ENCODE measurements around the gene SLN. TPM values are rescaled to one million over a fixed set of nuclear protein-coding genes. Genes with fewer than 3 reads are reported as not detected.

The SLN gene
- polyA plus RNA-seq, 1 experiment, result not detected

- H3K36me3 ChIP-seq (ENCODE audit: control insufficient read depth, insufficient read depth, low read length), result no peaks in the 10 kb centered on the region
- TF ChIP-seq, protein P1, sequence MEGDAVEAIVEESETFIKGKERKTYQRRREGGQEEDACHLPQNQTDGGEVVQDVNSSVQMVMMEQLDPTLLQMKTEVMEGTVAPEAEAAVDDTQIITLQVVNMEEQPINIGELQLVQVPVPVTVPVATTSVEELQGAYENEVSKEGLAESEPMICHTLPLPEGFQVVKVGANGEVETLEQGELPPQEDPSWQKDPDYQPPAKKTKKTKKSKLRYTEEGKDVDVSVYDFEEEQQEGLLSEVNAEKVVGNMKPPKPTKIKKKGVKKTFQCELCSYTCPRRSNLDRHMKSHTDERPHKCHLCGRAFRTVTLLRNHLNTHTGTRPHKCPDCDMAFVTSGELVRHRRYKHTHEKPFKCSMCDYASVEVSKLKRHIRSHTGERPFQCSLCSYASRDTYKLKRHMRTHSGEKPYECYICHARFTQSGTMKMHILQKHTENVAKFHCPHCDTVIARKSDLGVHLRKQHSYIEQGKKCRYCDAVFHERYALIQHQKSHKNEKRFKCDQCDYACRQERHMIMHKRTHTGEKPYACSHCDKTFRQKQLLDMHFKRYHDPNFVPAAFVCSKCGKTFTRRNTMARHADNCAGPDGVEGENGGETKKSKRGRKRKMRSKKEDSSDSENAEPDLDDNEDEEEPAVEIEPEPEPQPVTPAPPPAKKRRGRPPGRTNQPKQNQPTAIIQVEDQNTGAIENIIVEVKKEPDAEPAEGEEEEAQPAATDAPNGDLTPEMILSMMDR (IDR thresholded peaks at IDR 0.05; ENCODE audit: insufficient read depth, low read depth, low read length), result no peak
- no peak overlapping the region for H3K4me3 ChIP-seq (ENCODE audit: low read depth, low read length)
- ChIA-PET CTCF (no interaction called here), POLR2A (no interaction called here)
- no peaks in the 10 kb centered on the region for H3K27me3 ChIP-seq (ENCODE audit: control insufficient read depth, insufficient read depth, low read length)
- no peak for DNase-seq (ENCODE audit: low read depth)
Measured at GRCh38 chr11:107704451-107704850, 7.4 kb downstream of the SLN start.

DNA sequence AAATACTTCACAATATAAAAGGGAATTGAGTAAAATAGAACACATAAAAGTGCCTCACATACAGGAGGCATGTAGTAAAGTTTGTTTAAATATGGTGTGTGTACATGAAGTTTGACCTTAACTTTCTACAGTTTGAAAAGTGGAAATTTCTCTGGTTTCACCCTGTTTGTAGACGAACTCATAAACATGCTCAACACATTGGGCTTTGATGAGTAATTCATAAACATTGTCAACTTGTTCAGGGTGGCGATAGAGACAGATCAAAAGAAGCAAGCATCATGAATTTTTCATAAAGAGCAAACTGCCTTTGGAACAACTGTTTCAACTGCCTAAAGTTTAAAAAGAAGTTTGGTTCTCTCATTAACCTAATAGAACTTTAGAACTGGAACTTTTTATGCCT, 9.1 kb downstream of the SLN start:
- no peaks in the 10 kb centered on the region for H3K36me3 ChIP-seq (ENCODE audit: control insufficient read depth, insufficient read depth, low read length)
- no peak overlapping the region for H3K4me3 ChIP-seq (ENCODE audit: low read depth, low read length)
- no peaks in the 10 kb centered on the region for H3K27me3 ChIP-seq (ENCODE audit: control insufficient read depth, insufficient read depth, low read length)
- ChIA-PET CTCF (no interaction called here), POLR2A (no interaction called here)
- no peak for DNase-seq (ENCODE audit: low read depth)
- TF ChIP-seq, protein P1 (IDR thresholded peaks at IDR 0.05; ENCODE audit: insufficient read depth, low read depth, low read length), result no peak

DNA sequence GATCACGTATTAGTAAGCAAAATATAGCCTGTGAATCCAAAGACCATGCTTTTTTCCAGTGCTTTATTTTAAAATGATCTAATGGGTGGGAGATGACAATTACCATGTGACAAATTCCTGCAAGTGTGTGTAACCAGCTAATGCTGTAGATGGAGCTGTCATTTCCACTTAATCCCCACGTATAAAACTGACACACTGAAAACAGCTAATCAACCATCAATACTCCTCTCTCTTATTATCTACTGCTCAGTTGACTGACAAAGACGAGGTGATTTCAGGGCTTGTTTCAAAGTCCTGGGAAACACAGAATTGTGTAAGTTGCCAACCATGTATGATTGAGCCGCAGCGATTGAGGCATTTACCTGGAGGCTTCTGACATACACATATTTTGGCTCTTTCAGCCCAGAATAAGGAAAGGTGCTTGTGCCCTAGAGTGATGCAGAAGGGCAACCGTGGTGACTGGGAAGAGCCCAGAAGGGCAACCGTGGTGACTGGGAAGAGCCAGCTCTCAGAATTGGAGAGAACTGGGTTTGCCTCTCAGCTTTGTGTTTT, 9.7 kb downstream of the SLN start:
- Histone ChIP-seq H3K36me3 (ENCODE audit: control insufficient read depth, insufficient read depth, low read length) (no peaks in the 10 kb centered on the region), H3K27me3 (ENCODE audit: control insufficient read depth, insufficient read depth, low read length) (no peaks in the 10 kb centered on the region), H3K4me3 (ENCODE audit: low read depth, low read length) (no peak overlapping the region)
- ChIA-PET CTCF (no interaction called here), POLR2A (no interaction called here)
- DNase-seq (ENCODE audit: low read depth), result no peak
- TF ChIP-seq, protein P1 (IDR thresholded peaks at IDR 0.05; ENCODE audit: insufficient read depth, low read depth, low read length), result no peak

DNA sequence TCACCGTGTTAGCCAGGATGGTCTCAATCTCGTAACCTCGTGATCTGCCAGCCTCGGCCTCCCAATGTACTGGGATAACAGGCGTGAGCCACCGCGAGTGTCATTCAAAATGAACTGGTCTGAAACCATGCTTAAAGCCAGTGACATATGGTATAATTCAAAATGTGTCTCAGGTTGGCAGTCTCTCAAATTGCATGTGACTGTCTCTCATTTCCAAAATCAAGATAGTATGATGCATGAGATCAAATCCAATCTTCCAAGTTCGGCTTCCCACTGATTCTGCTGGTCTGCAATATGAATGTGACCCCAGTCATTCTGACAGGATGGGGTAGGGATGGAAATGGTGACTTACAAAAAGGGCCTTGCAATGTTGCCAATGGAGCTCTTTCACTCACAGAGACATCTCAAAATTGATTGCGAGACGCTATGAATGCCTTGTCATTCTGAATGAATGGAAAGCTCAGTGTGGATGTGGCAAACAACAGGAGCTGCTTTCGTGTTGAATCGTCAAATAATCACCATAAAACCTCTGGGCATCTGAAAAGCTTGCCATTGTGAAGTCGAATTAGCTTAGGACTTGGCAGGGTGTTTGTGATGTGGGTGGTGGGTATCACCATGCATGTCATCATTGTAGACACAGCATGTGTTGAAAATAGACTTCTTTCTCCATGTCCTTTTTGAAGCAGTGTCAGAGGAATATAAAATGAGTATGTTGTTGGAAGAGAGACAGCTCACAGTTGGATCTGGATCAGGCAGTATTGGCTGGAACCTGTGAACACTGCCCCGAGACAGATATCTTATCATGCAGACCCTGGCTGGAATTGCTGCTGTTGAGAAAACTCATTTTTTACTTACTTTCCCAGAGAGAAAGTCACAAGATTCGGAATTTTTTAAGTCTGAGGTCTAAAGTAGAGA, 12.2 kb downstream of the SLN start:
- DNase-seq (ENCODE audit: low read depth), result no peak
- Histone ChIP-seq H3K36me3 (ENCODE audit: control insufficient read depth, insufficient read depth, low read length) (no peaks in the 10 kb centered on the region), H3K27me3 (ENCODE audit: control insufficient read depth, insufficient read depth, low read length) (no peaks in the 10 kb centered on the region), H3K4me3 (ENCODE audit: low read depth, low read length) (no peak overlapping the region)
- ChIA-PET POLR2A (no interaction called here), CTCF (no interaction called here)
- TF ChIP-seq, protein P1 (IDR thresholded peaks at IDR 0.05; ENCODE audit: insufficient read depth, low read depth, low read length), result no peak

DNA sequence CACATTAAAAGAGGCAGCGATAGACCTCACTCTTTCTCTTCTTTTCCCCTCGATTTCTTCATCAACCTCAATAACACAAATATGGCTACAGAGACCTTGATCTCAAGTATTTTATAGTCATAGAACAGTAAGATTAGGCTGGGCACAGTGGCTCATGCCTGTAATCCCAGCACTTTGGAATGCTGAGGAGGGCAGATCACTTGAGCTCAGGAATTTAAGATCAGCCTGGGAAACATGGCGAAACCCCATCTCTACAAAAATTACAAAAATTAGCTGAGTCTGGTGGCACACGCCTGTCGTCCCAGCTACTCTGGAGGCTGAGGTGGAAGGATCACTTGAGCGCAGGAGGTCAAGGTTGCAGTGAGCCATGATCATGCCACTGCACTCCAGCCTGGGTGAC, 14.6 kb downstream of the SLN start:
- H3K36me3 ChIP-seq (ENCODE audit: control insufficient read depth, insufficient read depth, low read length), result no peaks in the 10 kb centered on the region
- TF ChIP-seq, protein P1 (IDR thresholded peaks at IDR 0.05; ENCODE audit: insufficient read depth, low read depth, low read length), result no peak
- H3K4me3 ChIP-seq (ENCODE audit: low read depth, low read length), result no peak overlapping the region
- POLR2A ChIA-PET, result no interaction called here
- CTCF ChIA-PET, result interaction anchor here (1.2 kb wide), 1 partner anchor 8 kb away, joined by 4 read pairs; no protein-coding TSS in a partner anchor
- H3K27me3 ChIP-seq (ENCODE audit: control insufficient read depth, insufficient read depth, low read length), result no peaks in the 10 kb centered on the region
- DNase-seq (ENCODE audit: low read depth), result no peak

Data from BJ (cell line).